CD4-positive, CD25-positive, alpha-beta regulatory T cell (primary cell): Measurements from ENCODE around the gene CSMD2. TPM values are rescaled to one million over a fixed set of nuclear protein-coding genes. Genes with fewer than 3 reads are reported as not detected.

Source experiments
- ATAC-seq, 2 donors: fragments of 150-1000 bp; cut with Tn5 transposase; one replicate each; pipeline ENCODE4 v1.10.0; 2021; ENCODE audit warnings: low read depth in 2 of 2, moderate number of reproducible peaks in 2 of 2, moderate library complexity in 1 of 2
- DNase-seq, 3 donors: peaks; one replicate each; pipeline versions ENCODE4 v3.0.0 to v3.0.0-alpha.2; 2012 to 2022; ENCODE audit warnings: mixed read lengths in 1 of 3
- H3K27ac ChIP-seq: one replicate; pipeline ENCODE4 v1.7.0; 2013; ENCODE audit warnings: mild to moderate bottlenecking, low read length; ENCODE audit not compliant: insufficient read depth, poor library complexity, severe bottlenecking
- H3K27me3 ChIP-seq: one replicate; pipeline ENCODE4 v1.7.0; 2013; ENCODE audit warnings: low read length; ENCODE audit not compliant: control insufficient read depth, insufficient read depth
- H3K36me3 ChIP-seq: one replicate; pipeline ENCODE4 v1.7.0; 2013; ENCODE audit warnings: mild to moderate bottlenecking, low read length, moderate library complexity; ENCODE audit not compliant: control insufficient read depth, insufficient read depth
- H3K4me1 ChIP-seq: 2 replicates; pipeline ENCODE4 v1.7.0; 2013; ENCODE audit warnings: mild to moderate bottlenecking, low read length; ENCODE audit not compliant: insufficient read depth, control insufficient read depth, poor library complexity, severe bottlenecking
- H3K4me3 ChIP-seq: one replicate; pipeline ENCODE4 v1.7.0; 2013; ENCODE audit warnings: low read depth, mild to moderate bottlenecking, low read length, moderate library complexity
- H3K9me3 ChIP-seq, 2 experiments: 1 replicate in 1 of 2; 2 replicates in 1 of 2; pipeline ENCODE4 v1.7.0; 2013; ENCODE audit warnings: low read length in 2 of 2, mild to moderate bottlenecking in 1 of 2, moderate library complexity in 1 of 2; ENCODE audit not compliant: control insufficient read depth in 2 of 2
- H3K27ac Mint-ChIP-seq, 3 donors: one replicate each; pipeline ENCODE4 v1.8.0; 2020 to 2022; ENCODE audit warnings: mild to moderate bottlenecking in 3 of 3, mixed read lengths in 3 of 3, moderate library complexity in 2 of 3
- H3K27me3 Mint-ChIP-seq: one replicate; pipeline ENCODE4 v1.8.0; 2022; ENCODE audit warnings: mild to moderate bottlenecking, mixed read lengths
- H3K36me3 Mint-ChIP-seq: one replicate; pipeline ENCODE4 v1.8.0; 2020; ENCODE audit warnings: mixed read lengths
- H3K4me1 Mint-ChIP-seq, 4 donors: one replicate each; pipeline ENCODE4 v1.8.0; 2020 to 2022; ENCODE audit warnings: mixed read lengths in 4 of 4, mild to moderate bottlenecking in 1 of 4
- H3K4me3 Mint-ChIP-seq, 4 donors: one replicate each; pipeline ENCODE4 v1.8.0; 2020 to 2022; ENCODE audit warnings: mild to moderate bottlenecking in 4 of 4, mixed read lengths in 4 of 4, moderate library complexity in 3 of 4
- H3K9me3 Mint-ChIP-seq, 7 donors: one replicate each; pipeline ENCODE4 v1.8.0; 2020 to 2022; ENCODE audit warnings: mixed read lengths in 7 of 7, mild to moderate bottlenecking in 3 of 7, moderate library complexity in 2 of 7
- polyA plus RNA-seq, 4 donors: library from polyadenylated mRNA; unstranded; fragments of 300-500 nt; fragmentation: Illumina TruSeq; gene quantifications; one replicate each; pipeline ENCODE4 v1.2.3, GENCODE V29; 2021
- total RNA-seq: library from RNA; stranded (reverse); gene quantifications from one replicate; pipeline ENCODE4 v1.2.3, GENCODE V29; 2022

The CSMD2 gene
- total and polyA plus RNA-seq, 5 donors from 2014 or later: not detected

GRCh38 chr1:33710967-33711366 lies 454.1 kb downstream of the CSMD2 start:
- Histone ChIP-seq H3K27me3 (peaks cover 3% of the 10 kb centered on the region), H3K4me1 (no peaks in the 10 kb centered on the region), H3K9me3 (no peaks in the 10 kb centered on the region), H3K36me3 (no peaks in the 10 kb centered on the region), H3K27ac (no peak overlapping the region), H3K4me3 (no peak overlapping the region)
- no peak for DNase-seq
- H3K36me3 Mint-ChIP-seq: no peaks in the 10 kb centered on the region
- no peaks in the 10 kb centered on the region for H3K4me1 Mint-ChIP-seq
- H3K4me3 Mint-ChIP-seq: no peak overlapping the region
- peaks cover 8% of the 10 kb centered on the region for H3K27me3 Mint-ChIP-seq
- H3K9me3 Mint-ChIP-seq: no peaks in the 10 kb centered on the region
- no peak for ATAC-seq
- H3K27ac Mint-ChIP-seq: no peak overlapping the region

GRCh38 chr1:33709783-33710718 lies 455.0 kb downstream of the CSMD2 start:
- Histone ChIP-seq H3K4me1 (no peaks in the 10 kb centered on the region), H3K4me3 (no peak overlapping the region), H3K27ac (no peak overlapping the region), H3K36me3 (no peaks in the 10 kb centered on the region), H3K9me3 (no peaks in the 10 kb centered on the region), H3K27me3 (peaks cover 3% of the 10 kb centered on the region)
- H3K9me3 Mint-ChIP-seq: no peaks in the 10 kb centered on the region
- H3K27me3 Mint-ChIP-seq: peaks cover 8% of the 10 kb centered on the region
- H3K36me3 Mint-ChIP-seq: no peaks in the 10 kb centered on the region
- H3K4me3 Mint-ChIP-seq: no peak overlapping the region
- DNase-seq (no peak), ATAC-seq (no peak)
- H3K27ac Mint-ChIP-seq: no peak overlapping the region
- no peaks in the 10 kb centered on the region for H3K4me1 Mint-ChIP-seq

- no peak for ATAC-seq
- Mint-ChIP-seq H3K4me3 (no peak overlapping the region), H3K27me3 (peaks cover 13% of the 10 kb centered on the region)
Measured at GRCh38 chr1:33709174-33709782, 455.8 kb downstream of the CSMD2 start.

GRCh38 chr1:33706634-33707255 lies 458.3 kb downstream of the CSMD2 start:
- Mint-ChIP-seq H3K27me3 (peaks cover 17% of the 10 kb centered on the region), H3K27ac (no peak overlapping the region), H3K4me3 (no peak overlapping the region), H3K4me1 (no peaks in the 10 kb centered on the region), H3K36me3 (no peaks in the 10 kb centered on the region), H3K9me3 (no peaks in the 10 kb centered on the region)
- H3K36me3 ChIP-seq: no peaks in the 10 kb centered on the region
- ATAC-seq: no peak
- DNase-seq: no peak
- H3K4me3 ChIP-seq: no peak overlapping the region
- H3K9me3 ChIP-seq: no peaks in the 10 kb centered on the region
- H3K4me1 ChIP-seq: no peaks in the 10 kb centered on the region
- peaks cover 3% of the 10 kb centered on the region for H3K27me3 ChIP-seq
- no peak overlapping the region for H3K27ac ChIP-seq

More at GRCh38 chr1:33709174-33709782, 455.8 kb downstream of the CSMD2 start:
- no peaks in the 10 kb centered on the region for H3K9me3 ChIP-seq
- Mint-ChIP-seq H3K36me3 (no peaks in the 10 kb centered on the region), H3K27ac (no peak overlapping the region), H3K4me1 (no peaks in the 10 kb centered on the region), H3K9me3 (no peaks in the 10 kb centered on the region)
- H3K4me1 ChIP-seq: no peaks in the 10 kb centered on the region
- no peak overlapping the region for H3K4me3 ChIP-seq
- no peaks in the 10 kb centered on the region for H3K36me3 ChIP-seq
- H3K27ac ChIP-seq: no peak overlapping the region
- H3K27me3 ChIP-seq: peaks cover 3% of the 10 kb centered on the region
- no peak for DNase-seq

GRCh38 chr1:33703464-33703863 lies 461.6 kb downstream of the CSMD2 start:
- Mint-ChIP-seq H3K36me3 (no peaks in the 10 kb centered on the region), H3K4me1 (no peaks in the 10 kb centered on the region), H3K4me3 (no peak overlapping the region), H3K27me3 (peaks cover 17% of the 10 kb centered on the region), H3K9me3 (peaks cover 0 to 2% (median 0%) of the 10 kb centered on the region in 7 donors), H3K27ac (no peak overlapping the region)
- Histone ChIP-seq H3K4me3 (no peak overlapping the region), H3K4me1 (no peaks in the 10 kb centered on the region), H3K27me3 (peaks cover 4% of the 10 kb centered on the region), H3K36me3 (no peaks in the 10 kb centered on the region), H3K9me3 (no peaks in the 10 kb centered on the region), H3K27ac (no peak overlapping the region)
- DNase-seq (no peak), ATAC-seq (no peak)

GRCh38 chr1:33698361-33699035 lies 466.5 kb downstream of the CSMD2 start:
- H3K27me3 Mint-ChIP-seq: peaks cover 4% of the 10 kb centered on the region
- ATAC-seq (no peak), DNase-seq (no peak)
- Histone ChIP-seq H3K36me3 (no peaks in the 10 kb centered on the region), H3K4me1 (no peaks in the 10 kb centered on the region), H3K9me3 (no peaks in the 10 kb centered on the region), H3K27ac (no peak overlapping the region), H3K4me3 (no peak overlapping the region), H3K27me3 (peaks cover 1% of the 10 kb centered on the region)
- H3K27ac Mint-ChIP-seq: no peak overlapping the region
- H3K9me3 Mint-ChIP-seq: peaks cover 0 to 7% (median 0%) of the 10 kb centered on the region in 7 donors
- H3K36me3 Mint-ChIP-seq: no peaks in the 10 kb centered on the region
- H3K4me3 Mint-ChIP-seq: no peak overlapping the region
- no peaks in the 10 kb centered on the region for H3K4me1 Mint-ChIP-seq

GRCh38 chr1:33697816-33698215 lies 467.2 kb downstream of the CSMD2 start:
- H3K4me3 Mint-ChIP-seq: no peak overlapping the region
- Histone ChIP-seq H3K9me3 (no peaks in the 10 kb centered on the region), H3K36me3 (no peaks in the 10 kb centered on the region), H3K27ac (no peak overlapping the region), H3K4me3 (no peak overlapping the region), H3K27me3 (peaks cover 1% of the 10 kb centered on the region), H3K4me1 (no peaks in the 10 kb centered on the region)
- DNase-seq (no peak), ATAC-seq (no peak)
- H3K27me3 Mint-ChIP-seq: no peaks in the 10 kb centered on the region
- peaks cover 0 to 7% (median 0%) of the 10 kb centered on the region in 7 donors for H3K9me3 Mint-ChIP-seq
- no peaks in the 10 kb centered on the region for H3K4me1 Mint-ChIP-seq
- H3K36me3 Mint-ChIP-seq: no peaks in the 10 kb centered on the region
- no peak overlapping the region for H3K27ac Mint-ChIP-seq
